ENCODE measurements around the gene ZFYVE1.

GRCh38 chr14:72965249-72965648 lies 61.7 kb downstream of the ZFYVE1 start:
- no peak for TF ChIP-seq ZSCAN5A (CRISPR knock-in tag; IDR thresholded peaks at IDR 0.05; ENCODE audit: borderline replicate concordance)
- no peak for TF ChIP-seq MED8 (CRISPR knock-in tag; IDR thresholded peaks at IDR 0.05; ENCODE audit: insufficient replicate concordance)
- TF ChIP-seq CTCF (CRISPR knock-in tag; IDR thresholded peaks at IDR 0.05), result no peak
- TF ChIP-seq FOXP1 (IDR thresholded peaks at IDR 0.05), result no peak
- TF ChIP-seq FOXP1 (CRISPR knock-in tag; IDR thresholded peaks at IDR 0.05), result no peak
- TF ChIP-seq ZNF580 (CRISPR knock-in tag; IDR thresholded peaks at IDR 0.05; ENCODE audit: borderline replicate concordance, low read depth), result no peak
- TF ChIP-seq SRSF9 (IDR thresholded peaks at IDR 0.05; ENCODE audit: borderline replicate concordance, insufficient read depth, low read depth, low read length, poor library complexity, severe bottlenecking), result no peak
- TF ChIP-seq MLX (CRISPR knock-in tag; IDR thresholded peaks at IDR 0.05), result no peak
- TF ChIP-seq ZBTB25 (CRISPR knock-in tag; IDR thresholded peaks at IDR 0.05), result no peak
- no peak for TF ChIP-seq DBP (CRISPR knock-in tag; IDR thresholded peaks at IDR 0.05; ENCODE audit: not compliant biosample characterization)
- no peak for TF ChIP-seq SCMH1 (CRISPR knock-in tag; IDR thresholded peaks at IDR 0.05; ENCODE audit: borderline replicate concordance)
- TF ChIP-seq ATF1 (CRISPR knock-in tag; IDR thresholded peaks at IDR 0.05), result no peak
- TF ChIP-seq ARNT (IDR thresholded peaks at IDR 0.05), result no peak
- no peak for TF ChIP-seq RAD51 (IDR thresholded peaks at IDR 0.05; ENCODE audit: borderline replicate concordance)
- TF ChIP-seq TAF1 (CRISPR knock-in tag; IDR thresholded peaks at IDR 0.05), result no peak

Data from HepG2 (cell line).